Ishikawa (cell line): ENCODE measurements around the gene PTCHD1.

ENCODE experiments used
- CEBPB ChIP-seq: IDR thresholded peaks from 2 replicates; pipeline ENCODE4 v1.6.1; 2012
- CREB1 ChIP-seq: IDR thresholded peaks from 2 replicates; pipeline ENCODE4 v1.6.1; 2012; ENCODE audit warnings: low read depth
- EGR1 ChIP-seq: IDR thresholded peaks from 2 replicates; pipeline ENCODE4 v1.6.1; 2012
- EP300 ChIP-seq: IDR thresholded peaks from 2 replicates; pipeline ENCODE4 v1.6.1; 2012; ENCODE audit warnings: borderline replicate concordance
- FOXM1 ChIP-seq: IDR thresholded peaks from 2 replicates; pipeline ENCODE4 v1.6.1; 2012; ENCODE audit warnings: low read depth, borderline replicate concordance
- MAX ChIP-seq: IDR thresholded peaks from 2 replicates; pipeline ENCODE4 v1.6.1; 2012
- NFIC ChIP-seq: IDR thresholded peaks from 2 replicates; pipeline ENCODE4 v1.6.1; 2012
- RAD21 ChIP-seq: IDR thresholded peaks from 2 replicates; pipeline ENCODE4 v1.6.1; 2012; ENCODE audit warnings: low read depth
- REST ChIP-seq: IDR thresholded peaks from 2 replicates; pipeline ENCODE4 v1.6.1; 2012; ENCODE audit warnings: low read depth, mild to moderate bottlenecking
- TAF1 ChIP-seq: IDR thresholded peaks from 2 replicates; pipeline ENCODE4 v1.6.1; 2012; ENCODE audit warnings: low read depth, mild to moderate bottlenecking
- TCF12 ChIP-seq: IDR thresholded peaks from 2 replicates; pipeline ENCODE4 v1.6.1; 2012; ENCODE audit warnings: low read depth
- TEAD4 ChIP-seq: IDR thresholded peaks from 2 replicates; pipeline ENCODE4 v1.6.1; 2012
- USF1 ChIP-seq: IDR thresholded peaks from 2 replicates; pipeline ENCODE4 v1.6.1; 2012
- YY1 ChIP-seq: IDR thresholded peaks from 2 replicates; pipeline ENCODE4 v1.6.1; 2012; ENCODE audit warnings: low read depth
- ZBTB7A ChIP-seq: IDR thresholded peaks from 2 replicates; pipeline ENCODE4 v1.6.1; 2012; ENCODE audit warnings: low read depth

The PTCHD1 gene

GRCh38 chrX:23334848-23335599 is at the start of gene PTCHD1:
Gene PTCHD1 (plus strand): TSS chrX:23334849. CDS start chrX:23334876, 27 bp downstream.
- TF ChIP-seq TCF12 (no peak), FOXM1 (no peak), REST (no peak), YY1 (no peak), NFIC (no peak), USF1 (no peak), ZBTB7A (no peak), CREB1 (no peak), RAD21 (no peak), EGR1 (no peak), CEBPB (no peak), MAX (no peak), EP300 (no peak)

- no peak for TF ChIP-seq USF1
- TF ChIP-seq CREB1: no peak
- no peak for TF ChIP-seq TCF12
- no peak for TF ChIP-seq CEBPB
- no peak for TF ChIP-seq EGR1
- no peak for TF ChIP-seq ZBTB7A
- no peak for TF ChIP-seq FOXM1
- no peak for TF ChIP-seq EP300
Measured at GRCh38 chrX:23286731-23287130, 47.9 kb upstream of the PTCHD1 start.

- TF ChIP-seq YY1: no peak
- TF ChIP-seq ZBTB7A: no peak
- TF ChIP-seq CREB1: no peak
- no peak for TF ChIP-seq EP300
- no peak for TF ChIP-seq TEAD4
- TF ChIP-seq USF1: no peak
- no peak for TF ChIP-seq CEBPB
- no peak for TF ChIP-seq MAX
- no peak for TF ChIP-seq NFIC
- no peak for TF ChIP-seq TCF12
- no peak for TF ChIP-seq TAF1
- TF ChIP-seq EGR1: no peak
- TF ChIP-seq FOXM1: no peak
Measured at GRCh38 chrX:23287191-23287725, 47.4 kb upstream of the PTCHD1 start.

GRCh38 chrX:23292354-23292987 is 42.2 kb upstream of the PTCHD1 start:
- no peak for TF ChIP-seq RAD21
- no peak for TF ChIP-seq FOXM1
- no peak for TF ChIP-seq EGR1
- TF ChIP-seq USF1: no peak
- TF ChIP-seq TEAD4: no peak
- no peak for TF ChIP-seq TAF1
- TF ChIP-seq YY1: no peak
- TF ChIP-seq ZBTB7A: no peak
- TF ChIP-seq REST: no peak
- TF ChIP-seq EP300: no peak
- TF ChIP-seq MAX: no peak
- no peak for TF ChIP-seq CEBPB
- no peak for TF ChIP-seq TCF12
- no peak for TF ChIP-seq NFIC
- TF ChIP-seq CREB1: no peak
